GM12872 (cell line): Measurements from ENCODE around the gene MTR.

Experiments used
- CTCF ChIP-seq: IDR thresholded peaks from 3 replicates; pipeline ENCODE4 v1.5.1; 2011; ENCODE audit warnings: low read depth, mild to moderate bottlenecking, low read length, moderate library complexity; ENCODE audit not compliant: insufficient read depth

The MTR gene

DNA sequence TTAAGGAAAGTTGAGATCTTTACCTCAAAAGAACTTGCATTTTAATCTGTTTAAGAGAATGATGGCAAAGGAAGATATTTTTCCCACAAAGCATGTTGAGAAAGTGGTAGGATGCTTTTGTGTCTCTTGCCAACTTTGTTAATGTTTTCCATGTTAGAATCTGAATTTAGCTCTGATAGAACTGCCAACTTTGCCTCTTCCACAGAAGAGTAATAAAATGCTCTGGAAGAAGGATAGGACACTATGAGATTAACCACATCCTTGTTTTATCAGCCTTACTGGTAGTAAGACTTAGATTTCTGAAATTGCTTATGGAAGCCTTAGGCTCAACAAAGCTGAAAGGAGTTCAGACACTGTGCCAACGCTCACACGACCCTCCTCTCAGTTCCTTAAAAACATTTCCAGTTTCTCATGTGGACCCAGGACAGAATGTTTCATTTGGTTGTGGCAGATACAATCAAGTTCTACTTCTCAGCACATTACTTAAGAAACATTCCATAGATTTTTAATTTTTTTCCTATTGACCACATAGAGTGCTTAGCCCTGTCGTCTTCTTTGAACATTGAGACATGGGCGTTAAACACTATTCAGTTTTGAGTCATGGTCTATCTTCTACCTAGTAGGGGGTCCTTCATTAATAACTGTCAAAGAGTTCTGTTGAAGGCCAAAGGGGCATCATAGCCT, 59.0 kb downstream of the MTR start:
- no peak for TF ChIP-seq CTCF

DNA sequence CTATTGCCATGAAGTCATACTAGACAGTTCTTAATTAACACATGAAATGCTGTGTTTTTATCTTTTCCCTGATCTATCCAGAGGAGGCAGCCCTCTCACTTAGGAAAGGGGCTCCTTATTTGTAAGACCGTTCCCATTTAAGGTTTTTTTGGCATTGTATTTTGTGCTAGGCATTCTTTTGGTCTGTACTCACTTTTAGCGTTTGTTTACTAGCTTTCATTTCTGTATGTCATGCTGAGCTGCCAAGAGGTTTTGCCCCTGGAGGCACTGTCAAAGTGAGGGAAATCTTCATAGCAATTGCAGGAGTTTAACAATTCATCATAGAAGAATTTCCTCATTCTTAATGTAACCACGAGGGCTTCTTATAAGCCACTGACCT, 59.5 kb downstream of the MTR start:
- no peak for TF ChIP-seq CTCF

GRCh38 chr1:236858165-236858564, 63.1 kb downstream of the MTR start:
- TF ChIP-seq CTCF = no peak

DNA sequence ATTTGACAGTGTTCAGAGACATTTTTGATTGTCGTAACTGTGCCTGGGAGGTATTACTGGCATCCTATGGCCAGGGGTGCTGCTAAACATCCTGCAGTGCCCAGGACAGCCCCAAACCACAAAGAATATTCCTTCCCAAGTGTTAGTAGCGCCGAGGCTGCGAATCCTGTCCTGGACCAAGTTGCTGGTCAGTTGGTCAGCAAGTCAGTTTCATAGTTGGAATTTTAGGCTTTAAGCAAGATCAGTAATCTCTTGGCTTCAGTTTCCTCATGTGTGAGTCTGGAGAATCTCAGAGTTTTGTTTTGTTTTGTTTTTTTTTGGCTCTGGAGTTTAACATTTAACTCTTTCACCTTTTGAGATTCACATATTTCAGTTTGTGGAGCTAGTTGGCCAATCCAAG, 65.0 kb downstream of the MTR start:
- no peak for TF ChIP-seq CTCF

DNA sequence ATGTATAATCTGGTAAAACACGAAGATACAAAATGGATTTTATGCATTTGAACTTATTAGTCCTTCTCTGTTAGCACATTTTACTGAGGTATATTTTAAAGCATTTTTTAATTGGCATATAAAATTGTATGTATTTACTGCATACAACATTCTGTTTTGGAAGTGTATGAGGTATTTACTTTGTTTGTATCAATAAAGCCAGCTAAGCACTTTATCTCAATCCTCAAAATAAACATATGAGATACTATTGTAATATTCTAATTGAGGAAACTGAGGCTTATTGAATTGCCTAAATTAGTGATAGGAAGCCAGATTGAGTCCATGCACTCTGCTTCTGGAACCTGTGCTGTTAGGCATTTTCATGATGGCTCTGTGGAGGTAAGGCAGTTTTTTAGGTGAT, 65.6 kb downstream of the MTR start:
- no peak for TF ChIP-seq CTCF

DNA sequence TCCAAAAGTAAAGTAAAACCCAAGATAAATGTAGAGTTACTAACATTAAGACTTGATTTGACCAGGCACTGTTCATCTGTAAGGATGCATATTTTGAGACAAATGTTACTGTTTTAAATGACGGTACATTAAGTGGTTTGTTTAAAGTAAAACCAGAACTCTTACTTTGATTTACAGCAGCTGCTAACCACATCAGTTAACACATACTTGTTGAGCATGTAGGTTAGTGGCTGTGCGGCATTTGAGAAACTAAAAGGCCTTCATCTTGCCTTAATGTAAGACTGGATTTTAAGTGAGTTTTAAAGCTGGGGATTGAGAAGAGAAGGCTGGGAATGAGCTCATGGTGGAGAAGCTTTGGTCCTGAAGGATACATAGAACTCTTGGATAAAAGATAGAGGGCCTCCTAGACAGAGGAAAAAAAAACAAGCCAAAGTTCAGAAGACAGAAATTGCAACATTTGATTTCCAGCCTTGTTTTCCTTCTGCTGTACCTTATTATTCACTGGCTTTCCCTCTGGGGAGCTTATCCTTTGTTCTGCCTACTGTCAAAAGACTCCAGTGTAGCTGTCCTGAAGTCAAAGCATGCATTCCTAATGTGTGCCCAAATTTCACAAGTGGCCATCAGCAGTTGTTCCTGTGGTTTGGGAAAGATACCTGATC, 66.6 kb downstream of the MTR start:
- TF ChIP-seq CTCF = no peak

GRCh38 chr1:236862219-236862591, 67.1 kb downstream of the MTR start:
- no peak for TF ChIP-seq CTCF
